ENCODE measurements around the gene TBCA. TPM values are rescaled to one million over a fixed set of nuclear protein-coding genes. Genes with fewer than 3 reads are reported as not detected.

The TBCA gene
- 100 to 1,000 TPM in 1 of 2 donors, 10 to 100 TPM in 1; 90.3 to 113 TPM for total RNA-seq

DNA sequence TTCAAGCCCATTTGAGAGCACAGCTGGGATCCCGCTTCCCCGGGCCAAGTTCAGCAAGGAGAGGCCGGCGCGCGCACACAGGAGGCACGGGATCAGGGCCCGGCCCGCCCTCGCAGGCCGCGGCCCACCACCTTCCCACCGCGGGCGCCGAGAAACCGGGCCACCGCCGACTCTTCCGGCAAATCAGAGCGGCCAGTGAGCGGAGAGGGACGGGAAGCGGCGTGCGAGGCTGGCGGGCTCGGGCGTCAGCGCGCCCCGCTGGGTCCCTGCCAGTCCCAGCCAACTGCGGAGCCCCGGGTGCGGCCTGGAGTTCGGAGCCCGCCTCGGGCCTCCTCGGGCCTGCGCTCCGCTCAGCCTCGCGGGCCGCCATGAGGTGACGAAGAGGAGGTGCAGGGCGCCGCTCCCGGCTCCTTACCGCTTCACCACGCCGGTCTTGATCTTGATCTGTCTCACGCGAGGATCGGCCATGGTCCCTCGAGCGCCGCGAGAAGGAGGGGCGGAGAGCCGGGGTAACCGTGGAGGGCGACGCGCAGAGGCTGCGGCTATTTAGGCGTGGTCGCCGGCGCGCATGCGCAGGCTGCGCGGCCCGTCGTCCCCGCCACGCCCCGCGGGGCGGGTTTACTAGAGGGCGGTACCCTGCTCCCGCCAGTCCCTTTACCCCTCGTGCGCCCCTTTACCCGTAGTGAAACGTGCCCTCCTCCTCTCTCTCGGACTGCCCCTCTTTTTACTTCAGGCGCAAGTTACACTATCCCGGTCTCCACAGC, at the start of gene TBCA:
TSS of gene TBCA (minus strand) at position 550 of the 764 bp plus-strand sequence. CDS start at position 468, 82 bp downstream.
- Mint-ChIP-seq H3K36me3 (peaks cover 13% of the 10 kb centered on the region), H3K4me3 (peak within 1 kb of the TSS; percentile 98), H3K4me1 (ENCODE audit: low read depth in 2 of 2) (peaks cover 36 to 39% of the 10 kb centered on the region in 2 donors), H3K27me3 (peaks cover 0 to 4% of the 10 kb centered on the region in 2 donors), H3K9me3 (no peaks in the 10 kb centered on the region), H3K27ac (peak within 1 kb of the TSS; percentile 92 to 95)
- DNase-seq (ENCODE audit: low spot score), result peak; percentile 94
- peak; percentile 97 for ATAC-seq

DNA sequence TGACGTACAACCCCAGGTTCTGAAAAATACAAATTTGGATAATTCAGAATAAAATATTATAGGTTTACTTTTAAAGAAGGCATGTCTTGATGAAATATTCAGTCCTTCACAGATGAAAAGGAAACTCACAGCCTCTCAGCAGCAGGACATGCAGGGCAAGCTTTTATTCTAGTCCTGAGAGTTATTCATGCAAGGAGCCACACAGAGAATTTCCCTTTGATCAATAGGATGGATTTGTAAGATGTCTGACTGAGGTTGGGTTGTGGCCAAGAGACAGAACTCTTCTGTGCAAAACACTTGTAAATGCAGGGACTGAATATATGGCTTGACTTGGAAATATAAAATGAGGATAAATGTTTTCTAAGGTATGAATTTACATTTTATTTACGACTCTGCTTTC, 48.8 kb upstream of the TBCA start:
- Mint-ChIP-seq H3K36me3 (no peaks in the 10 kb centered on the region), H3K27ac (no peak overlapping the region), H3K9me3 (no peaks in the 10 kb centered on the region), H3K4me3 (no peak overlapping the region), H3K4me1 (ENCODE audit: low read depth in 2 of 2) (no peaks in the 10 kb centered on the region), H3K27me3 (peaks cover 31 to 32% of the 10 kb centered on the region in 2 donors)
- DNase-seq (ENCODE audit: low spot score) (no peak), ATAC-seq (no peak)

GRCh38 chr5:77816686-77817085, 40.5 kb upstream of the TBCA start:
- no peak for ATAC-seq
- DNase-seq (ENCODE audit: low spot score), result no peak
- Mint-ChIP-seq H3K27me3 (peaks cover 5 to 16% of the 10 kb centered on the region in 2 donors), H3K4me3 (no peak overlapping the region), H3K27ac (no peak overlapping the region), H3K9me3 (peaks cover 3% of the 10 kb centered on the region), H3K4me1 (ENCODE audit: low read depth in 2 of 2) (no peaks in the 10 kb centered on the region), H3K36me3 (no peaks in the 10 kb centered on the region)

DNA sequence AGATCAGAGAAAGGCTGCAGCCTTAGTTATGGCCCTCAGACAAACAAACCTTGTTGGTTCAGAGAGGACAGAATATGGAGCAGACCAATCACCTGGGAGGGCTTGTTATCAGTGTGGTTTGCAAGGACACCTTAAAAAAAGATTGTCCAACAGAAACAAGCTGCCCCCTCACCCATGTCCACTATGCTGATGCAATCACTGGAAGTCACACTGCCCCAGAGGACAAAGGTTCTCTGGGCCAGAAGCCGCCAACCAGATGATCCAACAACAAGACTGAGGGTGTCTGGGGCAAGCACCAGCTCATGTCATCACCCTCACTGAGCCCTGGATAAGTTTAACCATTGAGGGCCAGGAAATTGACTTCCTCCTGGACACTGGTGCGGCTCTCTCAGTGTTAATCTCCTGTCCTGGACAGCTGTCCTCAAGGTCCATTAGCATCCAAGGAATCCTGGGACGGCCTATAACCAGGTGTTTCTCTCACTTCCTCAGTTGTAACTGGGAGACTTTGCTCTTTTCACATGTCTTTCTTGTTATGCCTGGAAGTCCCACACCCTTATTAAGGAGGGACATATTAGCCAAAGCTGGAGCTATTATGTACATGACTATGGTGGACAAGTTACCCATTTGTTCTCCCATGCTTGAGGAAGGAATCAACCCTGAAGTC, 36.9 kb upstream of the TBCA start:
- ATAC-seq (no peak), DNase-seq (ENCODE audit: low spot score) (no peak)
- peaks cover 12% of the 10 kb centered on the region for H3K36me3 Mint-ChIP-seq
- H3K27me3 Mint-ChIP-seq, result peaks cover 5 to 16% of the 10 kb centered on the region in 2 donors
- no peaks in the 10 kb centered on the region for H3K4me1 Mint-ChIP-seq (ENCODE audit: low read depth in 2 of 2)
- H3K9me3 Mint-ChIP-seq, result peaks cover 7% of the 10 kb centered on the region
- H3K27ac Mint-ChIP-seq, result no peak overlapping the region
- no peak overlapping the region for H3K4me3 Mint-ChIP-seq

GRCh38 chr5:77806213-77806843, 30.2 kb upstream of the TBCA start:
- peak overlapping the region; percentile 29 for H3K4me3 Mint-ChIP-seq
- peaks cover 0 to 7% of the 10 kb centered on the region in 2 donors for H3K27me3 Mint-ChIP-seq
- no peak for DNase-seq (ENCODE audit: low spot score)
- ATAC-seq, result no peak
- peak overlapping the region in 1 of 2 donors; percentile 7 for H3K27ac Mint-ChIP-seq
- H3K36me3 Mint-ChIP-seq, result peaks cover 18% of the 10 kb centered on the region
- peaks cover 4% of the 10 kb centered on the region for H3K9me3 Mint-ChIP-seq
- H3K4me1 Mint-ChIP-seq (ENCODE audit: low read depth in 2 of 2), result peaks cover 5 to 8% of the 10 kb centered on the region in 2 donors

- Mint-ChIP-seq H3K27me3 (peaks cover 36 to 49% of the 10 kb centered on the region in 2 donors), H3K4me1 (ENCODE audit: low read depth in 2 of 2) (no peaks in the 10 kb centered on the region), H3K9me3 (peaks cover 6% of the 10 kb centered on the region), H3K4me3 (no peak overlapping the region), H3K27ac (no peak overlapping the region), H3K36me3 (peaks cover 17% of the 10 kb centered on the region)
- DNase-seq (ENCODE audit: low spot score), result no peak
- no peak for ATAC-seq
Measured at GRCh38 chr5:77798456-77798855, 22.3 kb upstream of the TBCA start.

DNA sequence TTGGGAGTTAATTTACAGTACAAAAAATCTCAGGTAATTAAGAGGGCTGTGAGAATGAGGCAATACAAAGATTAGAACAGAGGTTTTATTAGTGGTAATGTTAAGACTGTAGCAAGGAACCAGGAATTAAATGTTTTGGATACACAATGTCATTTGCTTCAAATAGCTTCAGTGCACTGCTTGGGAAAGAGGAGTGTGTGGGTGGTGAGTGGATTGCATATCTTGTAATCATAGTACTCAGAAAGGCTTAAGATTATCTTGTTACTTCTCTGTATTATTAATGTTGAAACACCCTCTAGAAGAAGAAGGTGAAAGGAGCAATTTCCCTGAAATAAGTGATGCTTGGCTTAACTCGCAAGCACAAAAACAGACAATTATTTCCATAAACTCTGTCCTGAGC, 21.0 kb upstream of the TBCA start:
- Mint-ChIP-seq H3K27ac (no peak overlapping the region), H3K9me3 (peaks cover 6% of the 10 kb centered on the region), H3K4me3 (no peak overlapping the region), H3K4me1 (ENCODE audit: low read depth in 2 of 2) (no peaks in the 10 kb centered on the region), H3K36me3 (peaks cover 17% of the 10 kb centered on the region), H3K27me3 (peaks cover 36 to 49% of the 10 kb centered on the region in 2 donors)
- no peak for ATAC-seq
- DNase-seq (ENCODE audit: low spot score), result no peak

GRCh38 chr5:77795846-77796245, 19.7 kb upstream of the TBCA start:
- ATAC-seq (no peak), DNase-seq (ENCODE audit: low spot score) (no peak)
- no peaks in the 10 kb centered on the region for H3K4me1 Mint-ChIP-seq (ENCODE audit: low read depth in 2 of 2)
- peaks cover 6% of the 10 kb centered on the region for H3K9me3 Mint-ChIP-seq
- H3K27me3 Mint-ChIP-seq, result peaks cover 41 to 56% of the 10 kb centered on the region in 2 donors
- peaks cover 8% of the 10 kb centered on the region for H3K36me3 Mint-ChIP-seq
- no peak overlapping the region for H3K4me3 Mint-ChIP-seq
- no peak overlapping the region for H3K27ac Mint-ChIP-seq

- ATAC-seq (no peak), DNase-seq (ENCODE audit: low spot score) (no peak)
- peaks cover 39 to 54% of the 10 kb centered on the region in 2 donors for H3K27me3 Mint-ChIP-seq
- no peaks in the 10 kb centered on the region for H3K4me1 Mint-ChIP-seq (ENCODE audit: low read depth in 2 of 2)
- no peak overlapping the region for H3K4me3 Mint-ChIP-seq
- H3K9me3 Mint-ChIP-seq, result peaks cover 6% of the 10 kb centered on the region
- H3K27ac Mint-ChIP-seq, result no peak overlapping the region
- peaks cover 8% of the 10 kb centered on the region for H3K36me3 Mint-ChIP-seq
Measured at GRCh38 chr5:77795268-77795667, 19.1 kb upstream of the TBCA start.

DNA sequence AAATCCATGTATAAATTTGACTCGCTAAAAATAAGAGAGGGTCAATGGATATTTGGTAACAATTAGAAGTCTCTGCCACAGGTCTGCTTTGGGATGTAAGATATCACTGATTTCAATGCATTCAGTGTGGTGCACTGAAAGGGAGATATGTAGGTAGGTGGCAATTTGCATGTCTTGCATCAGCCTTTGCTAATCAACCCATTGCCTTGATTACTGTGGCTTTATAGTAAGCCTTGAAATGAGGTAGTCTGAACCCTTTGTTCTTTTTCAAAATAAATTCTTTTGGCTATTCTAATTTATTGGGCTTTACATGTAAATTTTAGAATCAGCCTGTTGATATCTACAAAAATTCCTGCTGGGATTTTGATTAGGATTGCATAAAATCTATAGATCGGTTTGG, 15.8 kb upstream of the TBCA start:
- Mint-ChIP-seq H3K36me3 (peaks cover 8% of the 10 kb centered on the region), H3K4me3 (no peak overlapping the region), H3K27ac (no peak overlapping the region), H3K27me3 (peaks cover 20 to 26% of the 10 kb centered on the region in 2 donors), H3K4me1 (ENCODE audit: low read depth in 2 of 2) (no peaks in the 10 kb centered on the region), H3K9me3 (peaks cover 6% of the 10 kb centered on the region)
- no peak for DNase-seq (ENCODE audit: low spot score)
- ATAC-seq, result no peak

GRCh38 chr5:77791356-77791755, 15.2 kb upstream of the TBCA start:
- Mint-ChIP-seq H3K4me1 (ENCODE audit: low read depth in 2 of 2) (no peaks in the 10 kb centered on the region), H3K4me3 (no peak overlapping the region), H3K27me3 (peaks cover 15 to 20% of the 10 kb centered on the region in 2 donors), H3K27ac (no peak overlapping the region), H3K36me3 (peaks cover 8% of the 10 kb centered on the region), H3K9me3 (peaks cover 6% of the 10 kb centered on the region)
- no peak for ATAC-seq
- DNase-seq (ENCODE audit: low spot score), result no peak

- Mint-ChIP-seq H3K27ac (no peak overlapping the region), H3K4me1 (ENCODE audit: low read depth in 2 of 2) (no peaks in the 10 kb centered on the region), H3K27me3 (peaks cover 0 to 2% of the 10 kb centered on the region in 2 donors), H3K36me3 (no peaks in the 10 kb centered on the region), H3K4me3 (no peak overlapping the region), H3K9me3 (no peaks in the 10 kb centered on the region)
- DNase-seq (ENCODE audit: low spot score) (no peak), ATAC-seq (no peak)
Measured at GRCh38 chr5:77785229-77785628, 9.1 kb upstream of the TBCA start.

GRCh38 chr5:77784735-77785134, 8.6 kb upstream of the TBCA start:
- no peaks in the 10 kb centered on the region for H3K36me3 Mint-ChIP-seq
- no peak overlapping the region for H3K4me3 Mint-ChIP-seq
- H3K27me3 Mint-ChIP-seq, result peaks cover 0 to 2% of the 10 kb centered on the region in 2 donors
- no peaks in the 10 kb centered on the region for H3K4me1 Mint-ChIP-seq (ENCODE audit: low read depth in 2 of 2)
- no peaks in the 10 kb centered on the region for H3K9me3 Mint-ChIP-seq
- DNase-seq (ENCODE audit: low spot score), result no peak
- ATAC-seq, result no peak
- no peak overlapping the region for H3K27ac Mint-ChIP-seq

- Mint-ChIP-seq H3K4me3 (no peak overlapping the region), H3K36me3 (no peaks in the 10 kb centered on the region), H3K27ac (no peak overlapping the region), H3K4me1 (ENCODE audit: low read depth in 2 of 2) (peaks cover 5 to 12% of the 10 kb centered on the region in 2 donors), H3K27me3 (peaks cover 0 to 6% of the 10 kb centered on the region in 2 donors), H3K9me3 (no peaks in the 10 kb centered on the region)
- ATAC-seq, result no peak
- no peak for DNase-seq (ENCODE audit: low spot score)
Measured at GRCh38 chr5:77781076-77781475, 4.9 kb upstream of the TBCA start.
